Fibroblast of lung (primary cell): ENCODE data around the gene SLC24A3. TPM values are rescaled to one million over a fixed set of nuclear protein-coding genes. Genes with fewer than 3 reads are reported as not detected.

Experiments used
- DNase-seq, 2 donors: peaks; one replicate each; pipeline versions ENCODE4 v3.0.0 to v3.0.0-alpha.2; 2010; ENCODE audit warnings: low read depth in 2 of 2
- H2AFZ ChIP-seq: 2 replicates; pipeline ENCODE4 v1.5.1; 2012; ENCODE audit warnings: low read length, control low read depth, inconsistent platforms
- H3K27ac ChIP-seq: 2 replicates; pipeline ENCODE4 v1.5.1; 2011; ENCODE audit warnings: low read length, control low read depth; ENCODE audit not compliant: insufficient read depth
- H3K27me3 ChIP-seq: 2 replicates; pipeline ENCODE4 v1.5.1; 2011; ENCODE audit warnings: mild to moderate bottlenecking, low read length; ENCODE audit not compliant: control insufficient read depth, insufficient read depth
- H3K36me3 ChIP-seq: 2 replicates; pipeline ENCODE4 v1.5.1; 2011; ENCODE audit warnings: low read length; ENCODE audit not compliant: control insufficient read depth, insufficient read depth
- H3K4me1 ChIP-seq: 2 replicates; pipeline ENCODE4 v1.5.1; 2011; ENCODE audit warnings: low read length; ENCODE audit not compliant: control insufficient read depth, insufficient read depth; ENCODE audit errors: extremely low read depth
- H3K4me2 ChIP-seq: 2 replicates; pipeline ENCODE4 v1.5.1; 2011; ENCODE audit warnings: low read length, control low read depth; ENCODE audit not compliant: insufficient read depth; ENCODE audit errors: extremely low read depth
- H3K4me3 ChIP-seq, 4 experiments: fragments of 200-600 bp in 1 of 4; sonication (generic) in 1 of 4; replicated peaks in 1 of 4; 2 replicates each; pipeline ENCODE4 v1.5.1; 2011 to 2016; ENCODE audit warnings: low read length in 4 of 4, low read depth in 3 of 4, mild to moderate bottlenecking in 3 of 4, control low read depth in 2 of 4, inconsistent platforms in 1 of 4, mixed read lengths in 1 of 4; ENCODE audit not compliant: insufficient read depth in 1 of 4; ENCODE audit errors: control extremely low read depth in 1 of 4
- H3K79me2 ChIP-seq: 2 replicates; pipeline ENCODE4 v1.5.1; 2012; ENCODE audit warnings: mild to moderate bottlenecking, low read length, inconsistent platforms; ENCODE audit not compliant: control insufficient read depth, insufficient read depth
- H3K9ac ChIP-seq: 2 replicates; pipeline ENCODE4 v1.5.1; 2011; ENCODE audit warnings: mild to moderate bottlenecking, low read length, control low read depth; ENCODE audit not compliant: insufficient read depth
- H3K9me3 ChIP-seq: 2 replicates; pipeline ENCODE4 v1.5.1; 2012; ENCODE audit warnings: low read depth, low read length; ENCODE audit not compliant: control insufficient read depth, insufficient read depth
- H4K20me1 ChIP-seq: 2 replicates; pipeline ENCODE4 v1.5.1; 2011; ENCODE audit warnings: low read length; ENCODE audit not compliant: control insufficient read depth, insufficient read depth; ENCODE audit errors: extremely low read depth
- CTCF ChIP-seq, 2 donors: IDR thresholded peaks in 1 of 2; conservative IDR thresholded peaks in 1 of 2; 1 replicate in 1 of 2; 2 replicates in 1 of 2; pipeline ENCODE4 v1.5.1; 2011 to 2012; ENCODE audit warnings: low read length in 2 of 2, control low read depth in 1 of 2, inconsistent platforms in 1 of 2, low read depth in 1 of 2, mild to moderate bottlenecking in 1 of 2
- EZH2 ChIP-seq: IDR thresholded peaks from 2 replicates; pipeline ENCODE4 v1.5.1; 2012; ENCODE audit warnings: low read length, control low read depth, mild to moderate bottlenecking; ENCODE audit errors: missing control alignments
- polyA plus RNA-seq, 2 donors: library from polyadenylated mRNA; depleted of rRNA in 1 of 2; stranded (reverse) in 1 of 2; unstranded in 1 of 2; fragments of >200 nt; gene quantifications; 2 replicates each; pipeline ENCODE4 v1.2.1, GENCODE V29; 2011 to 2012; ENCODE audit warnings: missing spikeins in 1 of 2
- total RNA-seq: library from RNA; depleted of rRNA; stranded (reverse); fragments of >200 nt; gene quantifications from 2 replicates; pipeline ENCODE4 v1.2.1, GENCODE V29; 2014

Gene SLC24A3
- total and polyA plus RNA-seq, 2 donors (not counting 1 experiment from before 2014, with no cell fraction given): 0.03 to 1.8 TPM

GRCh38 chr20:19482726-19483125 is 270.3 kb downstream of the SLC24A3 start:
- Histone ChIP-seq H3K36me3 (no peaks in the 10 kb centered on the region), H4K20me1 (no peaks in the 10 kb centered on the region), H3K9ac (no peak overlapping the region), H3K27ac (no peak overlapping the region), H3K27me3 (peaks cover 2% of the 10 kb centered on the region), H3K4me2 (no peak overlapping the region), H3K4me3 (no peak overlapping the region), H3K9me3 (no peaks in the 10 kb centered on the region), H2AFZ (no peak overlapping the region), H3K4me1 (no peaks in the 10 kb centered on the region), H3K79me2 (no peaks in the 10 kb centered on the region)
- no peak for TF ChIP-seq CTCF (conservative IDR thresholded peaks at IDR 0.05 in 1 of 2, IDR thresholded peaks at IDR 0.05 in 1 of 2; ENCODE audit: low read depth in 1 of 2, low read length in 2 of 2)
- no peak for TF ChIP-seq EZH2
- no peak for DNase-seq

- Histone ChIP-seq H3K27me3 (peaks cover 2% of the 10 kb centered on the region), H3K36me3 (no peaks in the 10 kb centered on the region), H3K9ac (no peak overlapping the region), H3K27ac (no peak overlapping the region), H3K4me3 (no peak overlapping the region), H3K79me2 (no peaks in the 10 kb centered on the region), H3K9me3 (no peaks in the 10 kb centered on the region), H2AFZ (no peak overlapping the region), H4K20me1 (no peaks in the 10 kb centered on the region), H3K4me2 (no peak overlapping the region), H3K4me1 (no peaks in the 10 kb centered on the region)
- DNase-seq: no peak
- TF ChIP-seq EZH2 (no peak), CTCF (conservative IDR thresholded peaks at IDR 0.05 in 1 of 2, IDR thresholded peaks at IDR 0.05 in 1 of 2; ENCODE audit: low read depth in 1 of 2, low read length in 2 of 2) (no peak)
Measured at GRCh38 chr20:19483309-19483708, 270.9 kb downstream of the SLC24A3 start.

GRCh38 chr20:19486446-19486845 is 274.0 kb downstream of the SLC24A3 start:
- Histone ChIP-seq H3K4me3 (no peak overlapping the region), H3K9me3 (no peaks in the 10 kb centered on the region), H4K20me1 (no peaks in the 10 kb centered on the region), H3K4me1 (no peaks in the 10 kb centered on the region), H3K27ac (no peak overlapping the region), H3K4me2 (no peak overlapping the region), H2AFZ (no peak overlapping the region), H3K27me3 (no peaks in the 10 kb centered on the region), H3K36me3 (no peaks in the 10 kb centered on the region), H3K79me2 (no peaks in the 10 kb centered on the region), H3K9ac (no peak overlapping the region)
- TF ChIP-seq EZH2 (no peak), CTCF (conservative IDR thresholded peaks at IDR 0.05 in 1 of 2, IDR thresholded peaks at IDR 0.05 in 1 of 2; ENCODE audit: low read depth in 1 of 2, low read length in 2 of 2) (no peak)
- no peak for DNase-seq
